ENCODE measurements around the gene SLC6A20.

SLC6A20 gene

GRCh38 chr3:45802146-45802545 is 5.8 kb upstream of the SLC6A20 start:
- DNase-seq (ENCODE audit: low read depth): no peak

- DNase-seq (ENCODE audit: low read depth): no peak
Measured at GRCh38 chr3:45800611-45801010, 4.3 kb upstream of the SLC6A20 start.

GRCh38 chr3:45799586-45799985 is 3.2 kb upstream of the SLC6A20 start:
- no peak for DNase-seq (ENCODE audit: low read depth)

GRCh38 chr3:45798034-45798433 is 1.7 kb upstream of the SLC6A20 start:
- DNase-seq (ENCODE audit: low read depth): no peak

- no peak for DNase-seq (ENCODE audit: low read depth)
Measured at GRCh38 chr3:45796902-45797637, 734 bp upstream of the SLC6A20 start.

GRCh38 chr3:45795509-45795881 is 841 bp downstream of the SLC6A20 start:
- DNase-seq (ENCODE audit: low read depth): no peak

- no peak for DNase-seq (ENCODE audit: low read depth)
Measured at GRCh38 chr3:45794660-45795059, 1.7 kb downstream of the SLC6A20 start.

GRCh38 chr3:45794177-45794560 is 2.2 kb downstream of the SLC6A20 start:
- DNase-seq (ENCODE audit: low read depth): no peak

- DNase-seq (ENCODE audit: low read depth): no peak
Measured at GRCh38 chr3:45793482-45794176, 2.7 kb downstream of the SLC6A20 start.

GRCh38 chr3:45792516-45793172 is 3.7 kb downstream of the SLC6A20 start:
- no peak for DNase-seq (ENCODE audit: low read depth)

GRCh38 chr3:45792036-45792435 is 4.3 kb downstream of the SLC6A20 start:
- DNase-seq (ENCODE audit: low read depth): no peak

- no peak for DNase-seq (ENCODE audit: low read depth)
Measured at GRCh38 chr3:45790596-45790995, 5.7 kb downstream of the SLC6A20 start.

- no peak for DNase-seq (ENCODE audit: low read depth)
Measured at GRCh38 chr3:45789235-45789812, 7.0 kb downstream of the SLC6A20 start.

- DNase-seq (ENCODE audit: low read depth): no peak
Measured at GRCh38 chr3:45787551-45787950, 8.8 kb downstream of the SLC6A20 start.

- no peak for DNase-seq (ENCODE audit: low read depth)
Measured at GRCh38 chr3:45786801-45787495, 9.4 kb downstream of the SLC6A20 start.

GRCh38 chr3:45785605-45786150 is 10.7 kb downstream of the SLC6A20 start:
- no peak for DNase-seq (ENCODE audit: low read depth)

GRCh38 chr3:45783667-45784066 is 12.7 kb downstream of the SLC6A20 start:
- DNase-seq (ENCODE audit: low read depth): no peak

GRCh38 chr3:45782381-45782780 is 14.0 kb downstream of the SLC6A20 start:
- no peak for DNase-seq (ENCODE audit: low read depth)

GRCh38 chr3:45781841-45782240 is 14.5 kb downstream of the SLC6A20 start:
- no peak for DNase-seq (ENCODE audit: low read depth)

GRCh38 chr3:45781271-45781670 is 15.1 kb downstream of the SLC6A20 start:
- DNase-seq (ENCODE audit: low read depth): no peak

- no peak for DNase-seq (ENCODE audit: low read depth)
Measured at GRCh38 chr3:45779746-45780735, 16.3 kb downstream of the SLC6A20 start.
